ENCODE measurements around the gene PRAC2.

- no peak for TF ChIP-seq CTCF (IDR thresholded peaks at IDR 0.05 in 4 of 5, conservative IDR thresholded peaks at IDR 0.05 in 1 of 5)
- TF ChIP-seq POLR2A (IDR thresholded peaks at IDR 0.05): no peak
Observed at GRCh38 chr17:48725004-48725287, 2.0 kb downstream of the PRAC2 start.
